ENCODE measurements around the gene ZFP1. TPM values are rescaled to one million over a fixed set of nuclear protein-coding genes. Genes with fewer than 3 reads are reported as not detected.

Gene ZFP1
- total RNA-seq, 2 donors from 2014 or later = 10.4 to 13.3 TPM

DNA sequence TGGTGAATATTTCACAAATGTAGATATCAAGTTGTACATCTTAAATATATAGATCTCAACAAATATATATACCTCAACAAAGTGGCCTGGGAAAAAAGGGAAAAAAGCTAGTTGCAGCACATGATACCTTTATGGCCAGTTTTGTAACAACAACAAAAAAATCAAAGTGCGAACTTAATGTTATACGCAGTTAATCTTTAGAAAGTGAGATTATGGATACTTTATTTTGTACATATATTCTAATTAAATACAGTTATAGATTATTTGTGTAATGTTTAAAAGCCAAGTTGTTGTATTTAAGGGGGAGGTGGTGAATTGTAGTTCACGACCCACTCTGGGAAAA lies 385 bp upstream of the ZFP1 start:
- Histone ChIP-seq H3K4me3 (ENCODE audit: low read length) (peak overlapping the region; percentile 99), H3K27ac (ENCODE audit: low read depth, low read length) (no peak overlapping the region), H3K9me3 (ENCODE audit: control insufficient read depth, low read length) (peaks cover 27% of the 10 kb centered on the region), H3K27me3 (ENCODE audit: control insufficient read depth, insufficient read depth, low read length, poor library complexity, severe bottlenecking) (no peaks in the 10 kb centered on the region), H3K36me3 (ENCODE audit: control insufficient read depth, insufficient read depth, low read length) (peaks cover 18% of the 10 kb centered on the region), H3K4me1 (ENCODE audit: control insufficient read depth, insufficient read depth, low read length) (no peaks in the 10 kb centered on the region), H3K9ac (ENCODE audit: extremely low read depth, low read length, poor library complexity, severe bottlenecking) (no peak overlapping the region)
- peaks cover 2% of the 10 kb centered on the region for H3K4me1 Mint-ChIP-seq
- WGBS, 2 experiments (ENCODE audit: insufficient coverage in 1 of 2, insufficient read length in 1 of 2) = 0 to 50% methylated on average over 1 to 2 of the region's 3 CpGs
- H3K27me3 Mint-ChIP-seq (ENCODE audit: insufficient read depth) = no peaks in the 10 kb centered on the region
- peaks cover 29% of the 10 kb centered on the region for H3K36me3 Mint-ChIP-seq (ENCODE audit: low read depth)
- DNase-seq = no peak
- no peak overlapping the region for H3K27ac Mint-ChIP-seq
- peaks cover 40% of the 10 kb centered on the region for H3K9me3 Mint-ChIP-seq
- H3K4me3 Mint-ChIP-seq = peak overlapping the region; percentile 70
- no peak for TF ChIP-seq CTCF (conservative IDR thresholded peaks at IDR 0.05)

DNA sequence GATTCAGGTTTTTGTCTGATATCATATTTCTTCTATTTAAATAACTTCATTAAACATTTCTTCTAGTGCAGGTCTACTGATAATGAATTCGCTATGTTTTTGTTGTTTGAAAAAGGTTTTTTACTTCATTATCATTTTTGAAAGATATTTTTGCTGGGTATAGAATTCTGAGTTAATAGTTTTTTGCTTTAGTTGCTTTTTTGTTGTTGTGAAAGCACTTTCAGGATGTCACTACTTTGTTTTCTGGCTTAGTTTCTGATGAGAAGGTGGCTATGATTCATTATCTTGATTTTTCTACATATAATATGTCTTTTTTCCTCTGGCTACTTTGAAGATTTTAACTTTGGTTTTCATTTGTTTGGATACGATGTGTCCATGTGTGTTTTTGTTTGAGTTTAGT lies 3.5 kb downstream of the ZFP1 start:
- Mint-ChIP-seq H3K4me3 (no peak overlapping the region), H3K4me1 (peaks cover 2% of the 10 kb centered on the region), H3K36me3 (ENCODE audit: low read depth) (peaks cover 62% of the 10 kb centered on the region), H3K9me3 (peaks cover 39% of the 10 kb centered on the region), H3K27ac (no peak overlapping the region), H3K27me3 (ENCODE audit: insufficient read depth) (no peaks in the 10 kb centered on the region)
- WGBS, 2 experiments (ENCODE audit: insufficient coverage in 1 of 2, insufficient read length in 1 of 2) = 39% methylated on average over 2 of the region's 2 CpGs; no CpG with 5 or more reads in 1 of the 2 experiments
- Histone ChIP-seq H3K9me3 (ENCODE audit: control insufficient read depth, low read length) (peaks cover 51% of the 10 kb centered on the region), H3K27ac (ENCODE audit: low read depth, low read length) (no peak overlapping the region), H3K27me3 (ENCODE audit: control insufficient read depth, insufficient read depth, low read length, poor library complexity, severe bottlenecking) (no peaks in the 10 kb centered on the region), H3K36me3 (ENCODE audit: control insufficient read depth, insufficient read depth, low read length) (peaks cover 52% of the 10 kb centered on the region), H3K9ac (ENCODE audit: extremely low read depth, low read length, poor library complexity, severe bottlenecking) (no peak overlapping the region), H3K4me3 (ENCODE audit: low read length) (peak overlapping the region; percentile 27), H3K4me1 (ENCODE audit: control insufficient read depth, insufficient read depth, low read length) (no peaks in the 10 kb centered on the region)
- no peak for DNase-seq
- no peak for TF ChIP-seq CTCF (conservative IDR thresholded peaks at IDR 0.05)

DNA sequence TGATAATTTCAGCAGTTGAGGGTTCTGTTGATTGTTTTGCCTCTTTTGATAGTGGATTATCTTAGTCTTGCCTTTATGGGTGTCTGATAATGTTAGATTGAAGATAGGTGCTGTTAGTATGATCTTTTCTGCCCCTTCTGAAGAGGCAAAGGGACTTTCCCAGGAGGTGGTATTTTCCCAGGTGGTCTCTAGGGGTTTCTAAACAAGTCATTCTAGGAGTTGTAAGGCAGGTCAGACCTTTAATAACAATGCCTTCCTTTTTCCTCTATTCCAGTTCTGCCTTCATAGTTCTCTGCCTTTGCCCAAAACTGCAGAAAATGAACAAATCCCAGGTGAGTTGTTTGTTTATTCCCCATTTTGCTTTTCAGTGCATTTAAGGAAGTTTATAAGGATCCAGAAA lies 4.3 kb downstream of the ZFP1 start:
- Histone ChIP-seq H3K27me3 (ENCODE audit: control insufficient read depth, insufficient read depth, low read length, poor library complexity, severe bottlenecking) (no peaks in the 10 kb centered on the region), H3K9ac (ENCODE audit: extremely low read depth, low read length, poor library complexity, severe bottlenecking) (no peak overlapping the region), H3K36me3 (ENCODE audit: control insufficient read depth, insufficient read depth, low read length) (peaks cover 60% of the 10 kb centered on the region), H3K27ac (ENCODE audit: low read depth, low read length) (no peak overlapping the region), H3K4me1 (ENCODE audit: control insufficient read depth, insufficient read depth, low read length) (no peaks in the 10 kb centered on the region), H3K4me3 (ENCODE audit: low read length) (peak overlapping the region; percentile 16), H3K9me3 (ENCODE audit: control insufficient read depth, low read length) (peaks cover 59% of the 10 kb centered on the region)
- no peak overlapping the region for H3K4me3 Mint-ChIP-seq
- no peaks in the 10 kb centered on the region for H3K27me3 Mint-ChIP-seq (ENCODE audit: insufficient read depth)
- peaks cover 43% of the 10 kb centered on the region for H3K9me3 Mint-ChIP-seq
- peaks cover 70% of the 10 kb centered on the region for H3K36me3 Mint-ChIP-seq (ENCODE audit: low read depth)
- no peak overlapping the region for H3K27ac Mint-ChIP-seq
- no peak for TF ChIP-seq CTCF (conservative IDR thresholded peaks at IDR 0.05)
- peaks cover 2% of the 10 kb centered on the region for H3K4me1 Mint-ChIP-seq
- DNase-seq = no peak

All from endodermal cell (in vitro differentiated cells).